HG02588 (cell line): Measurements from ENCODE around the gene HPRT1.

Experiments
- ATAC-seq: cut with Tn5 transposase; IDR thresholded peaks from one replicate; pipeline ENCODE4 v1.9.1; 2021; ENCODE audit warnings: mild to moderate bottlenecking, moderate library complexity; ENCODE audit not compliant: unreplicated experiment

The HPRT1 gene

GRCh38 chrX:134541906-134542305, 81.9 kb downstream of the HPRT1 start:
- ATAC-seq = no peak

GRCh38 chrX:134542485-134542884, 82.5 kb downstream of the HPRT1 start:
- ATAC-seq = no peak

GRCh38 chrX:134543288-134543687, 83.3 kb downstream of the HPRT1 start:
- ATAC-seq = no peak

GRCh38 chrX:134544135-134544512, 84.2 kb downstream of the HPRT1 start:
- ATAC-seq = no peak

GRCh38 chrX:134544513-134545151, 84.7 kb downstream of the HPRT1 start:
- no peak for ATAC-seq

- no peak for ATAC-seq
These were observed 85.5 kb downstream of the HPRT1 start for GRCh38 chrX:134545510-134545909.

GRCh38 chrX:134546187-134546586, 86.2 kb downstream of the HPRT1 start:
- no peak for ATAC-seq

- no peak for ATAC-seq
These were observed 87.2 kb downstream of the HPRT1 start for GRCh38 chrX:134547047-134547679.

GRCh38 chrX:134548257-134549201, 88.6 kb downstream of the HPRT1 start:
- ATAC-seq = no peak
